Sigmoid colon (tissue), 4 donors: ENCODE results near the gene TTYH3.

ENCODE experiments used
- CTCF ChIP-seq, 4 experiments: fragments of 450-650 bp in 3 of 4; fragments of 200-600 bp in 1 of 4; IDR thresholded peaks; one replicate each; pipeline ENCODE4 v1.5.1; 2016 to 2019; ENCODE audit warnings: antibody characterized with exemption in 4 of 4, mild to moderate bottlenecking in 3 of 4, moderate library complexity in 2 of 4
- EP300 ChIP-seq, 4 donors: sonication (generic); formaldehyde crosslinking; IDR thresholded peaks; one replicate each; pipeline ENCODE4 v1.6.1; 2017; ENCODE audit warnings: antibody characterized with exemption in 4 of 4
- POLR2A ChIP-seq, 2 donors: fragments of 450-650 bp; IDR thresholded peaks; one replicate each; pipeline ENCODE4 v1.6.1; 2016; ENCODE audit warnings: antibody characterized with exemption in 2 of 2, mild to moderate bottlenecking in 2 of 2, moderate library complexity in 2 of 2
- POLR2AphosphoS5 ChIP-seq, 4 donors: sonication (generic); formaldehyde crosslinking; IDR thresholded peaks; one replicate each; pipeline ENCODE4 v1.6.1; 2017; ENCODE audit warnings: antibody characterized with exemption in 4 of 4

DNA sequence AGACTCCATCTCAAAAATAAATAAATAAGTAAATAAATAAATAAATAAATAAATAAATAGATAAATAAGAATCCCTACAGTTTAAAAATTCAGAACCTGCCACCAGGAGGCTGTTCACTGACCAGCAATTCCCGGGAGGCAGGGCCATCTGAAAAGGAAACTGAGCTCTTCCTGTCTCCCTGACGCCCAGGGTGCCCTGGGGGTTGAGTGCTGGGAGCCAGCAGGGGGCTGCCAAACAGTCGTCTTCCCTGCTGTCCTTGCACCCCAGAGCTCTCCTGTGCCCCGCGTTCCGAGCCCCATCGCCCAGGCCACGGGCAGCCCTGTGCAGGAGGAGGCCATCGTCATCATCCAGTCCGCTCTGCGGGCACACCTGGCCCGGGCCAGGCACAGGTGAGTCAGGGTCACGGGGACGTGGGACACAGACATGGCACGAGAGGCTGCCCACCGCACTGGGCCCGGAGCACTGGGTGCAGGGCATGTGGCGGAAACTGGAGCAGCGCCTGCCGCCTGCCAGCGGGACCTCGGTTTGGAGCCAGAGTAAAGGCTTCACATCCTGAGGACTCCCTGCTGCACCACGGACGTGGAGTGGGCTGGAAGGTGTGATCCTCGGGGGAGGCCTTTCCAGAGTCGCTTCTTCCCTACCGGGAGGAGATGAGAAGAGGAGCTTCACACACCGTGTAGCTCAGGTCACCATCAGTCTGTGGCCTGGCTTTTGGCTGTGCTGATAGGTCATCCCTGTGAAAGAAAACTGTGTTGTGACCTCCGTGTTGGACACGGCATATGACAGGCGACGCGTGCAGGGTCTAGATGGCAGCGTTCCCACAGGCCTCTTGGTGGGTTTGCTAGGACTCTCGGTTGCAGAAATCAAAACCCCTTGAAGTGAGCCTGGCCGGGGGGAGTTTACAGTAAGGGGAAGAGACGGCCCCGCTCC, 25.9 kb upstream of the TTYH3 start:
- TF ChIP-seq CTCF (IDR thresholded peaks at IDR 0.05) = no peak
- no peak for TF ChIP-seq POLR2A (IDR thresholded peaks at IDR 0.05)
- no peak for TF ChIP-seq EP300 (IDR thresholded peaks at IDR 0.05)
- TF ChIP-seq POLR2AphosphoS5 (IDR thresholded peaks at IDR 0.05) = no peak
